ENCODE data around the gene PGLYRP1.
A peak's percentile ranks its signal among the peaks of the same experiment; 100 is the strongest.

Gene PGLYRP1

DNA sequence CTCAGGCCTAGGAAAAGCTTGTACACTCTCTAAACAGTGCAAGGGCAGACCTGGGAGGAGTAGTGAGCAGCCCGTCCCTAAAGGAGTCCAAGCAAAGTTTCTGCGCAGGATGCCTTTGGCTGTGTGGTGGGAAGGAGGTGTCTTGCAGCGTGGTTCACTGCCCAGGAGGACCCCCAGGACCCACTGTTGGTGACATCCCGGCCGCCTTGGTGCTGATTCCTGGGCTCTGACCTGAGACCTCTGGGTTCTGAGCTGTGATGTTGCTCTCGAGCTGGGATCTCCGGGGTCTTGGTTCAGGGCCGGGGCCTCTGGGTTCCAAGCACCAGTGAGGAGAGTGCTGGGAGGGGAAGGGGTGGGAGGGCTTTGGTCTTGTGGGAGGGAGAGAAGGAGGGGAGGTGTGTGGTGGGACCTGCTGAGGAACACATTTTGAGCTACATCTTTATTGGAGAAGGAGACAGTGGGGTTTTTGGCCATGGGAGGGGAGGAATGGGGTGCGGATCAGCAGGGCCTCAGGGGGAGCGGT is 4.1 kb downstream of the PGLYRP1 start:
- no peak overlapping the region for H3K27ac Mint-ChIP-seq
- H3K4me3 Mint-ChIP-seq: no peak overlapping the region
- peaks cover 21% of the 10 kb centered on the region for H3K4me1 Mint-ChIP-seq
- H3K9me3 Mint-ChIP-seq: no peaks in the 10 kb centered on the region
- H3K36me3 Mint-ChIP-seq: no peaks in the 10 kb centered on the region
- peaks cover 12% of the 10 kb centered on the region for H3K27me3 Mint-ChIP-seq

DNA sequence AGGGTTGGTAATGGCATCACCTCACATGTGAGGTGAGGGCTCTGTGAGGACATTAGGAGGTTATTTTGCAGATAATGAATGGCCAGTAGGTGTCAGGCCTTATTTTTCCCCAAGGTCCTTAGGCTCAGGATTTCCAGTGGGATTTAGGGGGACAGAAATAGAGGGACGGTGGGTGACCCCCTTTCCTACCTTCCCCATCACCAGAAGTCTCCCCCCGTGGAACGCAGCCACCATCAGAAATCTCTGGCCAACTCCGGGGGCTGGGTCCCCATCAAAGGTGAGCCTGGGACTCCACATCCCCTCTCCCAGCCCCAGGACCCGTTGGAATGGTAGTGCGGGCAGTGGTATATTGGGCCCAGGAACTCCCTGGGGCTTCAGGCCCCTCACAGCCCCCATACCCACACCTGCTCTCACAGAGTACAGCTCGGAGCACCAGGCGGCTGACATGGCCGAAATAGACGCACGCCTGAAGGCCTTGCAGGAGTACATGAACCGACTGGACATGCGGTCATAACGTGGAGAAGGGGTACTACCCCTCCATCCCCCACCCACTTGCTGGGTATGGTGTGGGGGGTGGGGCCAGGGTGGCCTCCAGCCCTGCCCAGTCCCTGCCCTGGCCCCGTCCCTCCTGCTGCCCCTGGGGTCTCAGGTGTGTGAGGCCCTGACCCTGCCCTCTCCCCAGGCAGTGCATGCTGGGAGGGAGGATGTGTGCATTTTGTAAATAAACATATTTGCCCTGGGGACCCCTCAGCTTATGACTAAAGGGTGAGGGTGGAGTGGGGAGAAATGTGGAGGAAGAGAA is 4.8 kb downstream of the PGLYRP1 start:
- no peak overlapping the region for H3K4me3 Mint-ChIP-seq
- H3K36me3 Mint-ChIP-seq: no peaks in the 10 kb centered on the region
- peaks cover 21% of the 10 kb centered on the region for H3K4me1 Mint-ChIP-seq
- no peak overlapping the region for H3K27ac Mint-ChIP-seq
- peaks cover 10% of the 10 kb centered on the region for H3K27me3 Mint-ChIP-seq
- H3K9me3 Mint-ChIP-seq: no peaks in the 10 kb centered on the region

DNA sequence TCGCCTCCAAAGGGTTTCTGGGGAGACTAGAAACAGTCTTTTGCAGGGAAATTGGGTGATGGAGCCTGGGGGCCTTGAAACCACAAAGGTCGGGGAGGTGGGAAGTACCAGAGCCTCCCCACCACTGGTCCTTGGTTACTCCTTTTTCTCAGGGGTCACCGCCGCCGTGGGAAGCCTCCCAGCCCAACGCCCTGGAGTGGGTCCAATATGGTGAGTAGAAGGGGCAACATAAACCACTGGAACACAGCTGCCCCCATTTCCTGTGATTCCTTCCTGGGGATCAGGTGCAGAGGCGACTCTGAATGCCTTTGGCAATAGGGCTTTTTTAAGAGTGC is 5.8 kb downstream of the PGLYRP1 start:
- no peaks in the 10 kb centered on the region for H3K9me3 Mint-ChIP-seq
- H3K36me3 Mint-ChIP-seq: no peaks in the 10 kb centered on the region
- no peak overlapping the region for H3K27ac Mint-ChIP-seq
- H3K27me3 Mint-ChIP-seq: peaks cover 10% of the 10 kb centered on the region
- H3K4me1 Mint-ChIP-seq: peaks cover 21% of the 10 kb centered on the region
- H3K4me3 Mint-ChIP-seq: peak overlapping the region; percentile 89

DNA sequence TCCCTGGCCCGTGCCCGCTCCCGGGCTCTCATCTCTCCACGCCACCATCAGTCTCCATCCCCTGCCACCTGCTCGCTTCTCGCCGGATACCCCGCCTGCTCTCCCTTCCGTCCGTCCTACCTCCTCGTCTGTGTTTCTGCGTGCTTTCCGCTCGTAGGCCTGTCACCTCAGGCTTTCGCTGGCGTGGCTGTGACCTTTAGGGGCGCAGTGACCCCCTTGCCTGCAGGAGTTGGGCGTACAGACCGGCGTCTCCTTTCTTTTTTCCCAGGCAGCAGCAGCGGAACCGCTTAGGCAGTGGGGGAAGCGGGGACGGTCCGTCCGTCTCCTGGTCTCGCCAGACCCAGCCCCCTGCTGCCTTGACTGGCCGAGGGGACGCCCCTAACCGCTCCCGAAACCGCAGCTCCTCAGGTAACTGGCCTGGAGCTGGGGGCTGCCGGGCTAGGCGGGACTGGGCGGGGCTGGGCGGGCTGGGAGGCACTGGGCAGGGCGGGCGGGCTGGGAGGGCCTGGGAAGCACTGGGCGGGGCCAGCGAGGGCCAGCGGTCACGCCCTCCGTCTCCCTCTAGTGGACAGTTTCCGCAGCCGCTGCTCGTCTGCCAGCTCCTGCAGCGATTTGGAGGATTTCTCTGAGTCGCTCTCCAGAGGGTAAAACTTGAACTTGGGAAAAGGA is 6.3 kb downstream of the PGLYRP1 start:
- H3K9me3 Mint-ChIP-seq: no peaks in the 10 kb centered on the region
- H3K27me3 Mint-ChIP-seq: peaks cover 10% of the 10 kb centered on the region

DNA sequence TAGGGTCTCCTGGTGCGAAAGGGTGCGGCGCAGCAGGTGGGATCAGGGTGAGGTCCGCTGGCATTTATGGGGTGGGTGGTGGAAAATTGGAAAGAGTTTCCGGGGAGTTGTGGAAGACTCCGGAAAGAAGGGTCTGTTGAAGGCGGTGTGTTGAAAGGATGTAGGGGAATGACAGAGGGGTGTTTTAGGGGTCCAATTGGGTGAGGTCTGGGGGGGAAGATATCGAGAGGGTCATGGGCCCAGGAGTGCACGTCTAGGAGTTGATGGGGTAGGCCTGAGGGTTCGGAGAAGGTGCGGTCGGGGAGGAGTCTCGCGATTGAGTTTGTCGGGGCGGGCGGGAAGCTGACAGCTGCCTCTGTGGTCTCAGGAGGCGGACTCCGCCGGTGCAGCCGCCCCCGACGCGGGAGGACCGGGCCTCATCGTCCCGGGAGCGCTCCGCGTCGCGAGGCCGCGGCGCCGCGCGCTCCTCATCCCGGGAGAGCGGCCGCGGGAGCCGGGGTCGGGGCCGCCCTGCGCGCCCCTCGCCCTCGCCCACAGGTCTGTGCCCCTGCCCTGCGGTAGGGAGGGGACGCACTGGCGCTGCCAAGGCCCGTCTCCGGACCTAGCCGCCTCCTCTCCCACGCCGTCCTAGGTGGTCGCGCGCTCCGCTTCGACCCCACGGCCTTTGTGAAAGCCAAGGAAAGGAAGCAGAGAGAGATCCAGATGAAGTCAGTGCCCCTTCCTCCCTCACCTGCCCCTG is 7.0 kb downstream of the PGLYRP1 start:
- no peaks in the 10 kb centered on the region for H3K36me3 Mint-ChIP-seq
- peaks cover 10% of the 10 kb centered on the region for H3K27me3 Mint-ChIP-seq
- peak overlapping the region; percentile 89 for H3K4me3 Mint-ChIP-seq
- no peaks in the 10 kb centered on the region for H3K9me3 Mint-ChIP-seq
- peaks cover 21% of the 10 kb centered on the region for H3K4me1 Mint-ChIP-seq
- H3K27ac Mint-ChIP-seq: peak overlapping the region; percentile 17

More for the DNA sequence above, 6.3 kb downstream of the PGLYRP1 start:
- H3K36me3 Mint-ChIP-seq: no peaks in the 10 kb centered on the region
- peaks cover 21% of the 10 kb centered on the region for H3K4me1 Mint-ChIP-seq
- peak overlapping the region; percentile 6 for H3K27ac Mint-ChIP-seq
- peak overlapping the region; percentile 89 for H3K4me3 Mint-ChIP-seq

DNA sequence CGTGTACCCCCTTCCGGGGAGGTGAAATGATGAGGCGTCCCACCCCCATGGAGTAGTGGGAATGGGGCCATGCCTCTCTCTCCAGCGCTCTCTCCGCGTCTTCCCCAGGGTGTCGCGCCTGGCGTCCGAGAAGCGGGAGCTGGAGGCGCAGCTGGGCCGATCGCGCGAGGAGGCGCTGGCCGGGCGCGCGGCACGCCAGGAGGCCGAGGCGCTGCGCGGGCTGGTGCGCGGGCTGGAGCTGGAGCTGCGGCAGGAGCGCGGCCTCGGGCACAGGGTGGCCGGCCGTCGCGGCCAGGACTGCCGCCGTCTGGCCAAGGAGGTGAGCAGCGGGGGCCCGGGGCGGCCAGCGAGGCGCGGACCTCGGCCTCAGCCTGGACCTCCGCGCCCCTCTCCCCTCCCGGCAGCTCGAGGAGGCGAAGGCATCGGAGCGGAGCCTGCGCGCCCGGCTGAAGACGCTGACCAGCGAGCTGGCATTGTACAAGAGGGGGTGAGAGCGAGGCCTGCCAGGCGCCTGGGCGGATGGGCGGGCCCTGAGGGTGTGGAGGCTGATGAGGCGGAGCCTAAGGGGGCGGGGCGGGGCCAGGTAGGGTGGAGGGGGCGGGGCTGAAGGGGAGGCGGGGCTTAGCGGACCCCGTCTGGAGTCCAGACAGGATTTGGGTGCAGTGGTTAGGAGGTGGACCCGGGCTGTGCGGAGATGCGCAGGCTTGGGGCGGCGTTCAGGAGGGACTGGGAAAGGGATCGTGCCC is 7.7 kb downstream of the PGLYRP1 start:
- Mint-ChIP-seq H3K27ac (peak overlapping the region; percentile 17), H3K36me3 (no peaks in the 10 kb centered on the region), H3K4me1 (peaks cover 21% of the 10 kb centered on the region), H3K9me3 (no peaks in the 10 kb centered on the region), H3K4me3 (peak overlapping the region; percentile 81), H3K27me3 (peaks cover 10% of the 10 kb centered on the region)

DNA sequence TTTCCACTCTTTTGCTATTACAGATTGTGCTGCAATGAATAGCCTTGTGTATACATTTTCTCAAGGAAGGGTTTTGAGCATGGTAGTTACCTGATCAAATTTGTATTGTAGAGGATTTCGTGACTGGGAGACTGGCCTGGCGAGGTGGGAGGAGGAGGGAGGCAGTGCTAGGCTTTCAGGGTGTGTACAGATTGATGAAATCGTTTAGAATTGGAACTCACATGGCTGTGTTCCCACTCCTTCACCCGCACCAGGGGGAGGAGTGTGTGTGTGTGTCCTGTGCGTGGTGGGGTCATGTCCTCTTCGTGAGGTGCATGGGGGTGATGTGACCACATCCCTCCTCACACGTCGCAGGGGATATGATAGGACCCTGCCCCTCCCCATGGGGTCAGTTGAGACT is 8.3 kb downstream of the PGLYRP1 start:
- no peaks in the 10 kb centered on the region for H3K9me3 Mint-ChIP-seq
- H3K4me3 Mint-ChIP-seq: peak overlapping the region; percentile 60
- H3K27me3 Mint-ChIP-seq: peaks cover 10% of the 10 kb centered on the region
- peaks cover 21% of the 10 kb centered on the region for H3K4me1 Mint-ChIP-seq
- no peak overlapping the region for H3K27ac Mint-ChIP-seq
- H3K36me3 Mint-ChIP-seq: no peaks in the 10 kb centered on the region

DNA sequence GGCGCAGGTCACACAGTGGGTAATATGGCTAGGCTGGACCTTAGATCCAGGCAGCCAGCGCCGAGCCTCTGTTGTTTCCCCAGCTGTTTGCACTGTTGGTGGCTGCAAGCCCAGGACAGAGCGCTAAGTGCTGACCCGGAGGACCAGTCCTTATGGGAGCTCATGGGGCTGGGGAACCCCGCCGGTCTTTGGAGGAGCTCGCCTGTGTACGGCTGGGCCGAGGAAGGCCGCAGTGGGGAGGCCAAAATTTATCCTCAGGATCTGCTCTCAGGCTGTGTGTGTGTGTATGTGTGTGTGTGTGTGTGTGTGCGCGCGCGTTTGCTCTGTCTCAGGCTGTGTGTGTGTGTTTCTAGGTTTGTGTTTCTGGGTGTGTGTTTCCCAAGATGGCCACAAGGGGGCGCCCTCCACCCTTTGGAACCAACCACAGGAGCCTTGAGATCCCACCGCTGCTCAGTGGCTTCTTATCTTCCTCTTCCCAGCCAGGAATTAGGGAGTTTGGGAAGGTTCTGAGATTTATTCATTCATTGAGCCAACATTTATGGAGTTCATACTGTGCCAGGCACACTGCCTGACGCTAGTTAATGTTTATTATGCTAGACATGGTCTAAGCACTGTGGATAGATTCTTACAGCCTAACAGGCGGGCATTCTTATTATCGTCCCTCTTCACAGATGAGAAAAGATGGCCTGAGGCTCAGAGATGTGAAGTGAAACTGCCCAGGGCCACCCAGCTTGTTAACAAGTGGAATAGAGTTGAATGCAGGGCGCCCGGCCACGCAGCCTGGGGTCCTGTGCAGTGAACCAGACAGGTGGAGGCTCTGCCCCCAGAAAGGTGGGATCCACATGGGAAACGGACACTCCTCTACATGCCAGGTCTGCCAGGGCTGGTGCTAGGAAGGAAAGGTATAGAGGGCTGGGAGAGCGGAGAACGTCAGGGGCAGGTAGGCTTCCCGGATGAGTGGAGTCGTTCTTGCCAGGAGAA is 13.0 kb downstream of the PGLYRP1 start:
- Mint-ChIP-seq H3K4me3 (no peak overlapping the region), H3K27me3 (peaks cover 5% of the 10 kb centered on the region), H3K36me3 (peaks cover 3% of the 10 kb centered on the region), H3K4me1 (peaks cover 6% of the 10 kb centered on the region), H3K9me3 (no peaks in the 10 kb centered on the region), H3K27ac (no peak overlapping the region)

DNA sequence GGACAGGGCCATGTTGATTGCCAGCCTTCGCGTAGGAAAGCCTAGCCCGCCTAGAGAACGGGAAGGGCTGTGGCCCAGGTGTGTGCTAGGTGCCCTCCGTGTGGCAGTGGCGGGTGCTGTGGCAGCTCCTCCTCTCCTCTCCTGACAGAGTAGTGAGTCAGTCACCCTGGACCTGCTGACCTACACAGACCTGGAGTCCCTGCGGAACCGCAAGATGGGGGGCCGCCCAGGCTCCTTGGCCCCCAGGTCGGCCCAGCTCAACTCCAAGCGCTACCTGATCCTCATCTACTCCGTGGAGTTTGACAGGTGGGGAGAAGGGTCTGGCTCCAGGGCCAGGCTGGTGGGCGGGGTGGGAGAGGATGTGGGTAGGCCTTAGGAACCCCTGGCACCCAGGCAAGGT is 16.4 kb downstream of the PGLYRP1 start:
- H3K27me3 Mint-ChIP-seq: no peaks in the 10 kb centered on the region
- no peaks in the 10 kb centered on the region for H3K9me3 Mint-ChIP-seq
- H3K4me1 Mint-ChIP-seq: peaks cover 1% of the 10 kb centered on the region
- H3K27ac Mint-ChIP-seq: no peak overlapping the region
- peaks cover 3% of the 10 kb centered on the region for H3K36me3 Mint-ChIP-seq
- H3K4me3 Mint-ChIP-seq: no peak overlapping the region

DNA sequence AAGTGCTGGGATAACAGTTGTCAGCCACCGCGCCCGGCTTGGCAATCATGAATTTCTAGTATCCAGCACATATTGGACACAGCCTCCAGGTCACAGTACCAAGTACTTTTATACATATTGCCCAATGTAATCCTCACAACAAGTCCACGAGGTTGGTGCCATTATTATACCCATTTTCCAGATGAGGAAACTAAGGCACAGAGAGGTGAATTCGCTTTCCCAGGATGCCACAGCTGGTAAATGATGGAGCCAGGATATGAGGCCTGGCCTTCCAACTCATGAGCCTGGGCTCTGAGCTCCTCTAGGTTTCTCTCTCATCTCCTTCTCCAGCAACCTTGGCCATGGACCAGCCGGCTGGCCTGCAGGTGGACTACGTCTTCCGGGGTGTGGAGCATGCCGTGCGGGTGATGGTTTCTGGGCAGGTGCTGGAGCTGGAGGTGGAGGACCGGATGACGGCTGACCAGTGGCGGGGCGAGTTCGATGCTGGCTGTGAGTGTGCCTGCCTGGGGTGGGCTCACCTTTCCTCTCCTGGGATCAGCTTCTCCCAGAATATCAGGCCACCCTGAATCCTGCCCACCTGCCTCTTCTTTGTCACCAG is 20.1 kb downstream of the PGLYRP1 start:
- peaks cover 29% of the 10 kb centered on the region for H3K4me1 Mint-ChIP-seq

DNA sequence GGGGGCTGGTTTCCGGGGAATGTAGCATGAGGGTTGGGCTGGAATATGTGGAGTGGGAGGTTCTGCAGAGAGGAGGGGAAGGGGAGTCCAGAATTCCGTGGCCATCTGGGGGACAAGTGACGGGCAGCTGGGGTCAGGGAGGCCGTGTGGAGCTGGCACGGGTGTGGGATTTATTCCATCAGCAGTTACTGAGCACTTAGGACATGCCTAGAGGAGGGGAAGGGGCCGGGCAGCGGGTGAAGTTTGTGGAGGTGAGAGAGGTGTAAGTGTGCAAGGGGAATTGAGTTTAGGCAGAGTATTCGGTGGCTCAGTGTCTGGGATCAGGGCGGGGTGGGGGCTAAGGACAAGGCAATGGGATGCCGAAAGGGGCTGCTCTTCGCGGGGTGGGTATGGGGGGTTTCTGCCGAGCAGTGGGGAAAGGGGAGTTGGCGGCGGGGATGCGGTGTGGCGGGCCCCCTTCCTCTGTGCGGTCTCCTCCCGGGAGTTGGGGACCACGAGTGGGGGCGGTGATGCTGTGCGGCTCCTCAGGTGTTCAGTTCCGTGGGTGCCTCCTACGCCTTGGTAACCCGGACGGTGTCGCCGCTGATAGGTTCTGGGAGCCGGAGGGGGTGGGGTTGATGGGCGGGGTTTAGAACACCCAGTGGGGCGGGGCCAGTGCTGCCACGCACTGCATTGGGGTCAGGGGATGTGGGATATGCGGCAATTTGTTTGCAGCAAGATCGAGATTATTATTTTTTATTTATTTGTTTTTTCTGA is 22.2 kb downstream of the PGLYRP1 start:
- peaks cover 11% of the 10 kb centered on the region for H3K36me3 Mint-ChIP-seq
- peak overlapping the region; percentile 14 for H3K27ac Mint-ChIP-seq
- peak overlapping the region; percentile 51 for H3K4me3 Mint-ChIP-seq
- H3K27me3 Mint-ChIP-seq: no peaks in the 10 kb centered on the region
- no peaks in the 10 kb centered on the region for H3K9me3 Mint-ChIP-seq
- peaks cover 42% of the 10 kb centered on the region for H3K4me1 Mint-ChIP-seq

More for the DNA sequence above, 20.1 kb downstream of the PGLYRP1 start:
- no peaks in the 10 kb centered on the region for H3K9me3 Mint-ChIP-seq
- no peaks in the 10 kb centered on the region for H3K27me3 Mint-ChIP-seq
- H3K4me3 Mint-ChIP-seq: no peak overlapping the region
- H3K27ac Mint-ChIP-seq: no peak overlapping the region
- peaks cover 7% of the 10 kb centered on the region for H3K36me3 Mint-ChIP-seq

DNA sequence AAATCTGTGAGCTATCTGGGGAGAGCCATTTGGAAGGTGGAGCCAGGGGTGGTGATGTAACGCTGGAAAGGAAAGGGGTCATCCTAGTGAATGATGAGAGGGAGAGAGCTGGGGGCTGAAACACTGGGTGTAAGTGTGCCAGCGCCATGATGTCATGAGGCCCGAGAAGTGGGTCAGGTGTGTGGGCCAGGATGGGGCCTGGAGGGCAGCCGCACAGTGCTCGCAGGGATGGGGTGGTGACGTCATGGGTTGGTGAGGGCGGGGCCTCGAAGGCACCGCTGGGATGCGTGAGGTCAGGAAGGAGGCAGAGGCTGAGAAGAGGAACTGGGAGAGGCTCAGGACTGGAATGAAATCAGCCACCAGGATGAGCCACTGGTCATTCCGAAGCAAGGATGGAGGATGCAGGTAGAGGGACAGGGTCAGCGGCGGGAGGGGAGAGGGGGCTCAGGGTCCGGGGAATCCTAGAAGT is 23.2 kb downstream of the PGLYRP1 start:
- no peaks in the 10 kb centered on the region for H3K9me3 Mint-ChIP-seq
- H3K27me3 Mint-ChIP-seq: no peaks in the 10 kb centered on the region
- H3K4me3 Mint-ChIP-seq: peak overlapping the region; percentile 58
- H3K36me3 Mint-ChIP-seq: peaks cover 11% of the 10 kb centered on the region
- H3K4me1 Mint-ChIP-seq: peaks cover 42% of the 10 kb centered on the region
- no peak overlapping the region for H3K27ac Mint-ChIP-seq

DNA sequence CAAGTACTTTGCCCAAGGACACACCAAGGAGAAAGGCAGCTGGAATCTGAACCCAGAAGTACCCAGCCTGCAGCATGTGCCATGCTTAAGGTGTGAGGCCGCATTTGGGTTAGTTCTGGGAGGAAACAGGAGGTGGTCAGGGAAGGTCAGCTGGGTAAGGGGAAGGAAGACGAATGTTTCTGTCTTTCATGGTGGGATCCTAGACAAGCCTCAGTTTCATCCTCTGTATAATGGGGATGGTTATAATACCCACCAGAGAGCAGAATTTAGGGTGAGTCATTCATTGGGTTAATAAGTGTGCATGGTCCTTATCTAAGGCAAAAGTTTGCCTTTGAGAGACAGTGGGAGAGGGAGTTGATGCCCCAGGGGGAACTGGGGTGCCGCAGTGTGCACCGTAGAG is 24.0 kb downstream of the PGLYRP1 start:
- Mint-ChIP-seq H3K4me3 (no peak overlapping the region), H3K4me1 (peaks cover 42% of the 10 kb centered on the region), H3K27ac (no peak overlapping the region), H3K27me3 (no peaks in the 10 kb centered on the region), H3K9me3 (no peaks in the 10 kb centered on the region), H3K36me3 (peaks cover 11% of the 10 kb centered on the region)

Data from activated naive CD4-positive, alpha-beta T cell treated with anti-CD3 and anti-CD28 coated beads, Interleukin-2, amount 50 U/mL, for 24 hours (primary cell).